ENCODE results near the gene CNTN1. TPM values are rescaled to one million over a fixed set of nuclear protein-coding genes. Genes with fewer than 3 reads are reported as not detected.

CNTN1 gene
- total and polyA plus RNA-seq, 2 of the 8 experiments (the other 6 are each of a cell fraction or from before 2014, with no cell fraction given): 7.2 to 21.8 TPM

GRCh38 chr12:40864891-40865290 lies 172.7 kb downstream of the CNTN1 start:
- ChIA-PET CTCF (ENCODE audit: partially characterized antibody) (no interaction called here), POLR2A (ENCODE audit: partially characterized antibody) (no interaction called here)
- Histone ChIP-seq H4K20me1 (replicated peaks in 1 of 2; ENCODE audit: control insufficient read depth in 1 of 2, insufficient read depth in 2 of 2, low read length in 2 of 2) (no peaks in the 10 kb centered on the region), H4K5ac (ENCODE audit: insufficient read length, low read depth, low read length) (no peak overlapping the region), H3K79me1 (ENCODE audit: low read depth, low read length) (no peaks in the 10 kb centered on the region), H3K4ac (replicated peaks; ENCODE audit: insufficient read length, low read depth, low read length) (no peak overlapping the region), H2AFZ (ENCODE audit: low read length) (no peak overlapping the region), H2BK20ac (ENCODE audit: low read length) (no peak overlapping the region), H2BK12ac (ENCODE audit: low read depth, low read length) (no peak overlapping the region), H4K8ac (ENCODE audit: extremely low read depth, insufficient read depth, low read length) (no peak overlapping the region), H2BK5ac (ENCODE audit: low read depth, low read length) (no peak overlapping the region), H3K9ac (replicated peaks in 1 of 4; ENCODE audit: extremely low read depth in 1 of 4, low read depth in 3 of 4, low read length in 3 of 4) (no peak overlapping the region), H3K18ac (ENCODE audit: extremely low read depth, low read length) (no peak overlapping the region), H3K23me2 (ENCODE audit: low read depth, low read length) (no peaks in the 10 kb centered on the region), H3K4me3 (ENCODE audit: extremely low read depth in 1 of 4, insufficient read depth in 2 of 4, low read depth in 3 of 4, low read length in 4 of 4) (no peak overlapping the region), H3K4me1 (replicated peaks in 1 of 4; ENCODE audit: control insufficient read depth in 3 of 4, insufficient read depth in 4 of 4, low read length in 3 of 4) (no peaks in the 10 kb centered on the region), H3K4me2 (ENCODE audit: insufficient read depth in 1 of 2, low read depth in 2 of 2, low read length in 2 of 2) (no peak overlapping the region), H3K23ac (ENCODE audit: insufficient read length) (no peak overlapping the region), H3K27me3 (replicated peaks in 1 of 4; ENCODE audit: control insufficient read depth in 3 of 4, extremely low read depth in 1 of 4, insufficient read depth in 3 of 4, low read length in 3 of 4) (no peaks in the 10 kb centered on the region), H3K36me3 (ENCODE audit: control insufficient read depth in 2 of 4, insufficient read depth in 4 of 4, low read length in 3 of 4) (no peaks in the 10 kb centered on the region; a peak in 1 of 8 replicates), H3K9me3 (ENCODE audit: insufficient read depth in 2 of 2, low read depth in 1 of 2, low read length in 1 of 2) (peaks cover 0 to 6% of the 10 kb centered on the region in 2 experiments; a peak in 2 of 4 replicates), H2AK5ac (ENCODE audit: low read depth, low read length) (no peak overlapping the region), H2BK120ac (replicated peaks; ENCODE audit: low read depth, low read length) (no peak overlapping the region), H2BK15ac (ENCODE audit: low read length) (no peak overlapping the region), H4K91ac (replicated peaks; ENCODE audit: insufficient read length, low read length) (no peak overlapping the region), H3K14ac (ENCODE audit: insufficient read length) (no peak overlapping the region), H3K79me2 (ENCODE audit: control insufficient read depth in 1 of 2, insufficient read depth in 2 of 2, low read length in 2 of 2) (no peaks in the 10 kb centered on the region), H3K56ac (replicated peaks; ENCODE audit: insufficient read length, low read depth, low read length) (no peak overlapping the region), H3K27ac (ENCODE audit: low read depth, low read length) (no peak overlapping the region)
- no peak for DNase-seq (ENCODE audit: low read depth in 1 of 2, low spot score in 2 of 2)
- WGBS, 2 experiments (ENCODE audit: extremely low coverage in 1 of 2, insufficient coverage in 1 of 2, insufficient read length in 1 of 2, insufficient replicate concordance in 2 of 2, low coverage in 1 of 2, low lambda C conversion rate in 2 of 2, missing lambda C conversion rate in 1 of 2): 87% methylated on average over 1 of the region's 1 CpG; no CpG with 5 or more reads in 1 of the 2 experiments
- FAIRE-seq: no peak
- TF ChIP-seq TCF12 (IDR thresholded peaks at IDR 0.05; ENCODE audit: low read depth, low read length) (no peak), CHD2 (IDR thresholded peaks at IDR 0.05; ENCODE audit: low read length) (no peak), KDM5A (IDR thresholded peaks at IDR 0.05; ENCODE audit: low read length) (no peak), SP2 (IDR thresholded peaks at IDR 0.05; ENCODE audit: low read length) (no peak), EGR1 (IDR thresholded peaks at IDR 0.05; ENCODE audit: borderline replicate concordance, low read depth, low read length) (no peak), CBX5 (IDR thresholded peaks at IDR 0.05; ENCODE audit: low read depth, low read length) (no peak), GABPA (IDR thresholded peaks at IDR 0.05; ENCODE audit: borderline replicate concordance, insufficient read depth, low read length) (no peak), KDM1A (IDR thresholded peaks at IDR 0.05; ENCODE audit: borderline replicate concordance, low read length) (no peak), CHD1 (IDR thresholded peaks at IDR 0.05; ENCODE audit: low read depth, low read length) (no peak), POLR2AphosphoS5 (IDR thresholded peaks at IDR 0.05; ENCODE audit: low read depth, low read length) (no peak), CTCF (IDR thresholded peaks at IDR 0.05; ENCODE audit: control extremely low read depth in 1 of 3, insufficient read depth in 1 of 3, low read depth in 1 of 3, low read length in 3 of 3) (no peak), E2F6 (IDR thresholded peaks at IDR 0.05) (no peak), ZNF274 (IDR thresholded peaks at IDR 0.05; ENCODE audit: borderline replicate concordance, extremely low read depth, low read length) (no peak)

Measured in H1 (cell line).